Stimulated activated CD8-positive, alpha-beta memory T cell treated with anti-CD3 and anti-CD28 coated beads, Interleukin-7, amount 100 ng/mL, for 24 hours (primary cell): ENCODE data around the gene LAMA2.

ENCODE experiments used
- DNase-seq: peaks from one replicate; pipeline ENCODE4 v3.0.0-alpha.2; 2020; ENCODE audit warnings: low read depth

Gene LAMA2

DNA sequence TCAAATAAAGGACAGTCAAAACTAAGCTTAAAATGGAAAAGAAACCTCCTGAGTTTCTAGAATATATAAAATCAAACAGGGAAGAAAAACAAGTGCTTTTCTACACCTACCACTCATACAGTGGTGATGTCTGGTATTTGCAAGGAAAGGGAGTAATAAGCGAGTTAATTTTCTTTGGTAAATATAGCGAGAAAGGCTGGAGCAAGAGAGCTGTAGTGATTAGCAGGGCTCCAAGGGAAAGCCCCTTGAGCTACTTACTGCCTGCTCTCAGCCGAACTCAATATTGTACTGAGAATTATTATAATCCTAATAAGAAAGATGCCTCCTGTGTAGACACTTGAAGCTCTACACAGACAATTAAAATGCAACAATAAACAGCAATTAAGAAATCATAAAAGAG, 296.3 kb downstream of the LAMA2 start:
- DNase-seq, result no peak

DNA sequence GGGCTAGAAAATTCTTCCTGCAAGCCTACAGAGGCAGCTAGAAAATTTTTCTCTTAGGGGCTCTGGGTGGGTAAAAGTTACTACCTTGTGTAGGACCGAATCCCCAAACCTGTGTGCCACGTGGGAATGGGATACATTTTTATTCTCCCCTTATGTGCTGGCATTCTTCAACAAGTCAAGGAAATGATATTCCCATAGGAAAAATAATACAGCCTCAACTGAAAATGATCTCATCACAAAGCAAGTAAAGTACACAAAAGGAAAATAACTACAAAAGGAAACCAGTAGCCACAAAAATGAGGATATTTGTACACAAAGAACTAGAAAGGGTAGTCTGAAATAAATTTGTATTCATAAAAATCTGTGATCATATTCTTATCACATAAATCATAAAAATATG, 298.1 kb downstream of the LAMA2 start:
- no peak for DNase-seq

DNA sequence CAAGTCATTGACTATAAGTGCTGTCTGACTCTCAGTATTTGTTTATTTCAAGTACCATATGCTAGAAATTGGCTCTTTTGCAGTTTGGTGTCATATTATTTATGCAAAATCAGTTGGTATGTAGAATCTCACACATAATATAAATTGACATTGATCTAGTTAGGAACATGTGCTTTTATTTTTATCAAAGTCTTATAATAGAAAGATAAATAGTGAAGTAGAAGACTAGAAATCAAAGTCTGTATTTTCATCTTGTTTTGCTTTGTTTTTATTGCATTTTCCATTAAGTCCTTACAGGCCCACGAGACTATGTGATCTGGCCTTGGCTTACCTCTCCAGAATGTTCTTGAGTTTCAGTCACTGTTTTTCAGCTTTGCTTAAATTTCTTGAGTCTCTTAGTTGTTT, 300.3 kb downstream of the LAMA2 start:
- DNase-seq, result no peak

DNA sequence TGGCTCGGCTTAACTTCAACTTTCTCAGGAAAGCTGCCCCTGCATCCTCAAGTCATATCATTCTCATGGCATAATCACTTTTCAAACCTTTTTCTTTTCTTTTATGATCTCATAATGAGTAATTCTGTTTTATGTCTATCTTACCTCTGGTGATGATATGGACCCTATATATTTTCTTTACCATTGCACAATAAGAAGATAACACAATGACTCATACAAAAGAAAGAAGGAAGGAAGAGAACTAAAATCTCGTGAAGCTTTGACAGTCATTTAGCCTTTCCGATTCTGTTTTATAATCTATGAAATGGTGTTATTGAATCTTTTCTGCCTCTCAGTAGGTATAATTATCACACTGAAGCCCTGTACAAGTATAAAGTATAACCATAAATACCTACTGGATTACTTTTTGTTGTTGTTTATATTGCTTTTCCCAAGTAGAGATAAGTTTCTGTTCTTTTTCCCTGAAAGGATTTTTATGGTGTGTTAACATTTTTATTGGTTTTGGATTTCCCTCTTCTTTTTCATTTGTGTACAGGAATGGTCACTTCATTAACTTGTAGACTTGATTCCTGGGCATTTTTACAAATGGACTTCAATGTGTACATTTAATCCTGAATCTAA, 300.9 kb downstream of the LAMA2 start:
- no peak for DNase-seq

DNA sequence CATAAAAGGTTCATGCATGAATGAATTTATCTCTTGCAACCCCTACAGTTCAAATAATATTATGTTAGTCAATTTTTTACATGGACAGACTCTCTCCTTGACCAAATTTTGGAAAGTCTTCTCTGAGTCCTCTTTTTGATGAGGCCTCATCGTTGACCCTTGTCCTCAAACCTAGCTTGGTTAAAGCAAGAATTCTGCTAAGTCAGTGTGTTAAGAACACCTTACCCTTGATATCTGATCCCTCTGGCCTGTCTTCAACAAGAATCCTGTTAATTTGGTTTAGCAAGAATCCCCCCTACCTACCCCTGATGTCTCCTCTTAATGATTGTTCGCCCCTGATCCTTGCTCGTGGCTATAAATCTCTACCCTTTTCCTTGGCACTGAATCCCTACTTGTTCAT, 301.4 kb downstream of the LAMA2 start:
- DNase-seq, result no peak

- no peak for DNase-seq
These were observed 301.9 kb downstream of the LAMA2 start for GRCh38 chr6:129184808-129185366.

DNA sequence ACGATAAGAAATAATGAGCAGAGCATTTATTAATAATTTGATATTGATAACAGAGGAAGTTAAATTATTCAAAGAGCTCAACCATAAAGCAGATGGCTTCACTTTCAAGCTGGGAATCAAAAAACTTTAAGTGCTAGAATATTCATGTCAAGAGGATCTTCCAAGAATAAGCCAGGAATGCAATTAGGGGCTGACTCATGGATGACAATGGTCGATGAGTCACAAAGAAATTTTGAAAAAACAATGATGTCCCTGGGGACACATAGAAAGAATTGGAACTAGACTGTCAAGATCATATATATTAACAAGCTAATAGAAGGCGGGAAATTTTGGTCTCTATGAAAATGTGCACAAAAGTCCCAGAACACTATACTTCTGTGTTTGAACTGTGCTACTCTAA, 304.1 kb downstream of the LAMA2 start:
- DNase-seq, result no peak

DNA sequence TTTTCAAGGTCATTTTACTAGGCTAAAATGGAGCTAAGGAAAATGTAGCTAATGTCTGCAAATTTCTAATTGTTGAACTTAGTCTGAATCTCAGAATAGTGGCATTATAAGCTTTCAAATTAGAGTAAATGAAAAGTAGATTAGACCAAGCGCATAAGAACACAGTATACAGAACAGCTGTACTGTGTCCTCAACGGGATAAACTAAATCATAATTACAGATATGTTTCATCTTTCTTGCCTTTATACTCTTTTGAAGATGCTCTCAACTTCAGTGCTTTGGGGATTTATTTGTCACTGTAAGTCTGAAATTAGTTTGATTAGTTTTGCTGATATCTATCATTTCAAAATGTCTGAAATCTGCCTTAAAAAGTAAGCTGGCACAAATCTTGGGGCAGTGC, 305.4 kb downstream of the LAMA2 start:
- no peak for DNase-seq

- DNase-seq, result no peak
These were observed 305.9 kb downstream of the LAMA2 start for GRCh38 chr6:129188795-129189194.

- no peak for DNase-seq
These were observed 306.3 kb downstream of the LAMA2 start for GRCh38 chr6:129189266-129189665.

GRCh38 chr6:129191235-129191634, 308.3 kb downstream of the LAMA2 start:
- DNase-seq, result no peak

DNA sequence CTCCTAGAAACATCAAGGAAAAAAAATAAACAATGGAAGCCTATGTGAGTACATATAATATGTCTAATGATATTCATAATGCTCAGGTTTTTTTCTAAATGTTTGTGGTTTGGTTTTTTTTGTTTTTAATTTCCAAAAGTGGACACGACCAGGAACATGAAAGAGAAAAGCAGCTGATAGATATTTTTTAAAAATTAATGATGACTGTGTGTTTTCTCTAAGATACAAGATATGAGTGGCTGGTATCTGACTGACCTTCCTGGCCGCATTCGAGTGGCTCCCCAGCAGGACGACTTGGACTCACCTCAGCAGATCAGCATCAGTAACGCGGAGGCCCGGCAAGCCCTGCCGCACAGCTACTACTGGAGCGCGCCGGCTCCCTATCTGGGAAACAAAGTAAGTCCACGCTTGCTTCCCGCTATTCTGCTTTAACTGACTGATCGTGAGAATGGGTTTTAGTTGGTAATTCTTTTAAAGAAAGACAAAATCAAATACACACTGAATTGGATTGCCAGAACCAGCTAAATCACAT, 309.6 kb downstream of the LAMA2 start:
- DNase-seq, result no peak

- DNase-seq, result no peak
These were observed 311.5 kb downstream of the LAMA2 start for GRCh38 chr6:129194306-129194941.

DNA sequence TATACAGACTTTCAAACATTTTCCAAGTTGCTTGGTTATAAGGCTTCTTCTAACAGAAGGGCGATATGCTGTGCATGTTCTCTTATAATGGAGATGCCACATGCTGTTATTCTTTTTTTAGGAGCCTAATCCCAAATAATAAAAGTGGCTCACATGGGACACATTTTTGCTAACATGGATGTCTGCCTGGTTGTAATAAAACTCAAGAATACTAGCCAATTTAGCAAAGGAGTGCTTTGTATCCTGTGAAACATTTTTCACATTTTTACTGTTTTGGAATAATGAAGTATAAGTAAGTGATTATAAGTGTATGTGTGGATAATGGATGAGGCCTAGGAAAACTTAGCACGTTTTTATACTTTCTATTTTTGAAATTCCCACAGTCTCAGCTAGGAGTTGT, 312.2 kb downstream of the LAMA2 start:
- no peak for DNase-seq

DNA sequence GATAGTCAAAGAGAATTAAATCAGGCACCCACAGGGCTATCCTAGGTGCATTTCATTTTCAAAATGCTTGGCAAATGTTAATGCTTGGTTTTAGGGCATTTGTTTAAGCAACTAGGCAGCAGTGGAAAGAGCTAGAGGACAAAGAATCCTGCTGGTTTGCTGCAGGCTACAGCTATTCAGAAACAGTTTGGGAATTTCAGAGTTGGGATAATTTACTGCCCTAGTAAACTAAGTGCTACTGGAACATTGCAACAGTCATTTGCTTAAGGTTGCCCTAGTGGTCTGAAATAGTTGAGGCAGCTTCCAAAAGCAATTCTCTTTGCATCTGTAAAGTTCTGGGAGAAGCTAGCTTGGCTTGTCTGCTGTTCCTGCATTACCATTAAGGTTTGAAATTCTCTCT, 312.7 kb downstream of the LAMA2 start:
- DNase-seq, result no peak

DNA sequence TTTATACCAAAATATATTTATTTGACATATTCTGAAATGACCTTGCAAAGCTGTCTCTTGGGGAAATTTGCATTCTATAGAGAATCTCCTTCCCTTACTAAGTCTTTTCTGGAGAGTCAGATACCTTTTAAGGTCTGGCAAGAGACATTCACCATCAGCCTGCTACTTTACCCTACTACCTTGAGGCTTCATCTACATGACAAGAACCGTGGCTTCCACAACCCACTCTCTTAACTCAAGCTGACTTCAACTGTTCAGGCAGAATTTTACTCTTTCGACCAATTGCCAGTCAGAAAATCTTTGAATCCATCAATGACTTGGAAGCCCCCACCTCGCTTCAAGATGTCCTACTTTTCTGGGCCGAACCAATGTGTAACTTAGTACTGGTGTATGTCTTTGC, 314.2 kb downstream of the LAMA2 start:
- no peak for DNase-seq

GRCh38 chr6:129200151-129200550, 317.2 kb downstream of the LAMA2 start:
- no peak for DNase-seq

DNA sequence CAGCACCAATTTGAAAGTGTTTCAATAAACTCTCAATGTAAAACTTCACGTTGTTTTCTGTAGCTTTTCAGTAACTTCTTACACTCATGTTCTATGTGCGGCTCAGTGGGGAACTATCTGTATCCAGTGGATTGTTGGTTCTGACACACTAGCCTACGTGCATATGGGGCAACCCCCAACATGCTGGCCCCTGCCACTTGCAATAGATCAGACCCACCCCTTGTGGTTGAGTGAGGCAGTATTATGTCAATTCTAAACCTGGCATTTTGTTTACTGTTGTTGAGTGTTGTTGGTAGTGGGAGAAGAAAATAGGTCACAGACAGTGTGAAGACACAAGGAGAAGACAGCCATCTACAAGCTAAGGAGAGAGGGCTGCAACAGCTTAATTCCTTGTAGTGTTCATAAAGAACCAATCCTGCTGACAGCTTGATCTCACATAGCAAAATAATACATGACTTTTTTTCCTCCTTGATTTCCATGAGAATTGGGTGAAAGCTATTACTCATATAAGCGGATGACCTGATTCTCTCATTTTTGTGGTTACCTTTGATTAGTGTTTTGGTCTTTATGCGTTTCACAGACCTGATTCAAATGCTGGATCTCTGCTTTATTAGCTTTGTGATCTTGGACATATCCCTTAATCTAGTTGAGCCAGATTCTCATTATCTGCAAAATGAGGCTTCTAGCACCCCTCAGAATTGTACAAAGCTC, 320.4 kb downstream of the LAMA2 start:
- no peak for DNase-seq

DNA sequence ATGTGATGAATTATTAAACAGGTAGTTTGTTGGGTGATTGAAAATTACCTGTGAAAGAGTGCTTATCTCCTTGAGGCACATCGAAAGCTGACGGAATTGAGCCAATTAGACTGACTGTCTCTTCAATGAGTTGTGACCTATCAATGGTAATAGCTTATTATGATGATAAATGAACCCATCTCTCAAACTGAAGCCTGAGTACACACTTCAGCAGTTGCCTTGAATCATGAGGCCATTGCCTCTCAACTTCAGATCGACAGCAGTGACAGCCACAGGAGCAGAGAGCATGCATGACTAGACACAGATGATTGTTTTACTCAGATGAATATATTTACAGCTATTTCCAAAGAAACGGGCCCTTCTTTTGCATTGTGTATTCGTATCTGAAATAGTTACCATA, 323.9 kb downstream of the LAMA2 start:
- no peak for DNase-seq

GRCh38 chr6:129207832-129208231, 324.9 kb downstream of the LAMA2 start:
- DNase-seq, result no peak

- no peak for DNase-seq
These were observed 325.6 kb downstream of the LAMA2 start for GRCh38 chr6:129208415-129209034.

DNA sequence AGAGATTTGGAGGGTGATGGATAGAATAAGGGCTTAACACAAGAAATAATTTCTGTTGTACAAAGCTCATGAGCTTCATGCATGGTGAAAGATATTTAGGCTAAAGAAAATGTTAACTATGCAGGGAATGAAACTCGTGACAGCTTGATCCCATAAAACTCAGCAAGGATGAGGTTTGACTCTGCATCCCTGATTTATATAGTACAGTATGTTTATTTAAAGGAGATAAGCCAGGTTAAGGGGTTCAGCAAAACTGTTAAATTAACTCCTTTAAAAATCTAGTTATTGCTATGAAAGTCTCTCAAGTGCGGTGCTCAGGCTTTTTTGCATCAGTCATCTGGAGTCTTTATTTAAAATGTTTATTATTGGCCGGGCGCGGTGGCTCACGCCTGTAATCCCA, 326.4 kb downstream of the LAMA2 start:
- no peak for DNase-seq

DNA sequence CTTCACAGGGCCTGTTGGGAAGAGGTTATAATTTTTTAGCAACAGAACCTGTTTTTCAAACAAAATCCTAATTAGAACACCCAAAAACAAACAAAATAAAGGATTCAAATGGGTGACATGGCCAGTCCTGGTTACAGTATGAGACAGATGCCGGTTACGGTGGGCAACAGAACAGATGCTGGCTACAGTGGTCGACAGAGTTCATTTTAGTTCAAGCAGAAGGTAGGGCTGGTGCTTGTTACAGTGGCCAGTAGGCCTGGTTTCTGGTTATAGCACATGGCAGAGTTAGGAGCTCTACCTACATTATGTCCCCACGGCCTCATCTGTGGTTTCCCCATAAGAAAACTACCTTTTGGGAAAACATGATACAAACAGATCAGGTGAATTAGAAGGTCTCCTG, 327.7 kb downstream of the LAMA2 start:
- DNase-seq, result no peak
